HTR-8/SVneo (cell line): ENCODE measurements around the gene CBR4.
"Not testable (repeated sequence)": the region's sequence is repeated elsewhere in the genome, so short reads cannot be mapped to it uniquely, and the experiment has no call there.

ENCODE experiments used
- DNase-seq: peaks from one replicate; pipeline ENCODE4 v3.0.0; 2011; ENCODE audit warnings: low spot score, mixed read lengths; ENCODE audit not compliant: insufficient read length
- FAIRE-seq: peaks from 2 replicates; lab custom pipeline; 2011; peaks lifted over from hg19 to GRCh38; lab: Jason Lieb, UNC

CBR4 gene

GRCh38 chr4:168998596-168998995 lies 11.5 kb downstream of the CBR4 start:
- DNase-seq (no peak), FAIRE-seq (no peak)

- no peak for DNase-seq
- FAIRE-seq: peak; percentile 16
These were observed 14.3 kb downstream of the CBR4 start for GRCh38 chr4:168995537-168996295.

- no peak for FAIRE-seq
These were observed 15.1 kb downstream of the CBR4 start for GRCh38 chr4:168994958-168995357.

DNA sequence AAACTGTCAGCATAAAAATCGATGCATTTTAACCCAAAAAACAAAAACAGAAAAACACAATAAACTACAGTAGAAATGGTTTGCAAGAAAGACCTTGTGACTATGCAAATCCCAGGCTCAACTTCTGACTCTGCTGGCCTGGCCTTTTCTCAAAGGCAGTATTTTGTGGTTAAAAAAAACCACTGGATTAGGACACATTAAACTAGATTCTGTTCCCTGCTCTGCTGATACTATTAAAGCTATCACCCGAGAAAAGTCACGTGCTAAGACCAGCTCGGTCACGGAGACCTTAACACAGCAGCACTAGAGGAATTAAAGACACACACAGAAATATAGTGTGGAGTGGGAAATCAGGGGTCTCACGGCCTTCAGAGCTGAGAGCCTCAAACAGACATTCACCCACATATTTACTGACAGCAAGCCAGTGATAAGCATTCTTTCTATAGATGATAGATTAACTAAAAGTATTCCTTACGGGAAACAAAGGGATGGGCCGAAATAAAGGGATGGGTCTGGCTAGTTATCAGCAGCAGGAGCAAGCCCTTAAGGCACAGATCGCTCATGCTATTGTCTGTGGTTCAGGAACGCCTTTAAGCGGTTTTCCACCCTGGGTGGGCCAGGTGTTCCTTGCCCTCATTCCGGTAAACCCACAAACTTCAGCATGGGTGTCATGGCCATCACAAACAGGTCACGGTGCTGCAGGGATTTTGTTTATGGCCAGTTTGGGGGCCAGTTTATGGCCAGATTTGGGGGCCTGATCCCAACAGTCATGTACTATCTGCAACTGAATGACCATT lies 16.1 kb downstream of the CBR4 start:
- DNase-seq (no peak), FAIRE-seq (no peak)

More at GRCh38 chr4:168994958-168995357, 15.1 kb downstream of the CBR4 start:
- DNase-seq: no peak

DNA sequence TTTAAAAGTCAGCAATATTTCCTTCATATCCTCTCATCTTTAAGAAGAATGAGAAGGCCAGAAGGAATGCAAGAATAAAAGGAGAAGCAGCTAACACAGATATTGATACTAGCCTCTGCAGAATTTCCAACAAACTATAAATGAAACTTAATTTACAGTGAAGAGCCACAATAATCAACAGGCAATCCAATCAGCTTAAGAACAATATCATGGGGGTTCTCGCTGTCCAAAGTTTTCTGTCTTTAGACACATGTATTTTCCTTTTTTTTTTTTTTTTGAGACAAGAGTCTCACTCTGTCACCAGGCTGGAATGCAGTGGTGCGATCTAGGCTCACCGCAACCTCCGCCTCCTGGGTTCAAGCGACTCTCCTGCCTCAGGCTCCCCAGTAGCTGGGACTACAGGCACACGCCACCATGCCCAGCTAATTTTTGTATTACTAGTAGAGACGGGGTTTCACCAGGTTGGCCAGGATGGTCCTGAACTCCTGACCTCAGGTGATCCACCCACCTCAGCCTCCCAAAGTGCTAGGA lies 17.0 kb downstream of the CBR4 start:
- DNase-seq, FAIRE-seq: not testable (repeated sequence)

GRCh38 chr4:168981942-168982341 lies 28.1 kb downstream of the CBR4 start:
- no peak for DNase-seq
- FAIRE-seq: peak; percentile 20

DNA sequence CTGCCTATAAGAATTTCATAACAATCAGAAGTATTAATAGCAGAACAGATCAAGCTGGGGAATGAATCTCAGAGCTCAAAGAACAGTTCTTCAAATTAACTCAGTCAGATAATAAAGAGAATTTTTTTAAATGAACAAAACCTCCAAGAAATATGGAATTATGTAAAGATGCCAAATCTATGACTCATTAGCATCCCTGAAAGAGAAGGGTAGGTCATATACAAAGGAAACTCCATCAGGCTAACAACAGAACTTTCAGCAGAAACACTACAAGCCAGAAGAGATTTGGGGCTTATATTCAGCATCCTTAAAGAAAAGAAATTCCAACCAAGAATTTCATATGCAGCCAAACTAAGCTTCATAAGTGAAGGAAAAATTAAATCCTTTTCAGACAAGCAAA lies 28.6 kb downstream of the CBR4 start:
- DNase-seq (no peak), FAIRE-seq (no peak)

DNA sequence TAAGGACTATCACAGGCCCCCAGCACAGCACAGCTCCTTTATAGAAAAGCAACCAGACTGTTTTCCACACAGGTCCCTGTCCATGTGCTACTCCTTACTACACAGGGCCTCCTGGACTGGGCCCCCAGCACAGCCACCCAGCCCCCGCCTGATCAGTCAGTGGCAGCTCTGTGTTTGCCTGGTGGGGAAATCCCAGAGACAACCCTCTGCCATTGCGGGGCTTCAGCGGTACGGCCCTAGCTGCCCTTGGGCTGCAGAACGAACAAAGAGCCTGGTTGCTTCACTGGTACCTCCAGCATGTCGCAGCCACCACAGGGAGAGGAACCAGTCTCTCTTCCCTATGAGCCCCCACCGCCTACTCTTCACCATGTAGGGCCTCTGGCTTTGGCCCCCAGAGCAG lies 30.7 kb downstream of the CBR4 start:
- DNase-seq: no peak
- no peak for FAIRE-seq

DNA sequence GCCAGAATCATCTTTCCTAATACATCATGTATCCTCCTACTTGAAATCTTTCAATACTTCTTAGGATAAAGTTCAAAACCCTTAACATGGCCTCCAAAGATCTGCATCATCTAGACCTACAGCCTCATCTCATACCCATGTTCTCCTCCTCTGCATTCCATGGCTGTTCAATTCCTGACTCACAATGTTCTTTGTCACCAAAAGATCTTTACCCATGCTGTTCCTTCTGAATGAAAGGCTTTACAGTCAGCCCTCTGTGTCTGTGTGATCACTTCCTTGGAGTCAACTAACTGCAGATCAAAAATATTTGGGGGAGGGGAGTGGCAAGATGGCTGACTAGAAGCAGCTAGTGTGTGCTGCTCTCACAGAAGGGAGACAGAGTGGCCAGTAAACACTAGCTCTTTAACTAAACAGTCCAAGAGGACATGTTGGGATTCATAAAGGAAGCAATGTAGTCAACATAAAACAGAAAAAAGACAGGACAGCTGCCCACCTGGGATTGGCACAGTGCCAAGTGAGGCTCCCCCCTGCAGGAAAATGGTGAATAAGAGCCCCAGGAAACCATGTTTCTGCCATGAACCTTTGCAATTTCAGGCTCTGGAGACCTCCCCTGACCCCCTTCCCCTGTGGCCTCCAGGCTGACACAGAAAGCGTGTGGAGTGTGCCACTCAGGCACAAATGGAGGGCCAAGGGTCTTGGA lies 31.9 kb downstream of the CBR4 start:
- DNase-seq: no peak
- no peak for FAIRE-seq

GRCh38 chr4:168972596-168972995 lies 37.5 kb downstream of the CBR4 start:
- FAIRE-seq (no peak), DNase-seq (no peak)

DNA sequence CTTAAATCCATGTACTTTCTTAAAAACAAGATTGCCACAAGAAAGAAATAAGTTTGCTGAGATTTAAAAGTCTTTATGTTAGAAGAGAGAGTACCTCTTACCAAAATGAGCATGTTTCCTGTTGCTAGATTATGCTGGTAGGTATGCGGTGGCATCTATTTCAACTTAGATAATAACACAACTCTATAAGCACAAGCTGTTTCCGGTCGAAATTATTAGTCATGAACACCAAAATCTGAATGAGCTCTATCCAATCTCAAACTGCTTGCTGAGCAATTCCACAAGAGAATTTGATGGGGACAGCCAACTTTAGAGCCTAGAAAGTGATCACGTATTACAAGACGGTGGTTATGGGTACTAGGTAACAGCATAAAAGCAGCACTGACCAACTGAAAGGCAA lies 49.3 kb downstream of the CBR4 start:
- no peak for FAIRE-seq
- no peak for DNase-seq

DNA sequence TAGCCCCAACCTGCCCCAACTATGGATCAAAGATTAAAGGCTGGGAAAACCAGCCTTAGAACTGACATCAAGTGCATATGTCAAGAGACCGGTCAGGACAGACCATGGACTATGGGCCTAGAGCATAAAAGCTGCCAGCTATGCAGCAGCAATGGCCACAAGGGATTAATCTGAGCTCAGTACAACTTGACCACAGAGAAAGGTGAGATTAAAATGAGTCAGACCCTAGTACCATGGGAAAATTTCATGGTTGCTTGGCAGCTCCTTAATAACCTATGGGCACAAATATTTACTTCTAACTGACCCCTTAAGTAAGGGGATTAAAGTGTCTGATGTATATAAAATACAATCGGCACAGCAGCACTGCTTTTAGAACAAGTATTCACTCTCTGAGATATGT lies 54.4 kb downstream of the CBR4 start:
- FAIRE-seq: no peak
- DNase-seq: no peak

DNA sequence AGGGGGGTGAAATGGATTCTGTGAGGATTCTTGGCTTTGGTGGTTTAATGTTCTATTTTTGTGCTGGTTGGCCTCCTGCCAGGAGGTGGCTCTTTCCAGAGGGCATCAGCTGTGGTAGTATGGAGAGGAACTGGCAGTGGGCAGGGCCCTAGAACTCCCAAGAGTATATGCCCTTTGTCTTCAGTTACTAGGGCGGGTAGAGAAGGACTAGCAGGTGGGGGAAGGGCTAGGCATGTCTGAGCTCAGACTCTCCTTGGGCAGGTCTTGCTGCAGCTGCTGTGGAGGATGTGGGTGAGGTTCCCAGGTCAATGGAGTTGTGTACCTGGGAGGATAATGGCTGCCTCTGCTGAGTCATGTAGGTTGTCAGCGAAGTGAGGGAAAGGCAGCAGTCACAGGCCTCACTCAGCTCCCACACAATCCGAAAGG lies 57.2 kb downstream of the CBR4 start:
- not testable (repeated sequence) for DNase-seq, FAIRE-seq

GRCh38 chr4:168945291-168945690 lies 64.8 kb downstream of the CBR4 start:
- FAIRE-seq (no peak), DNase-seq (no peak)

GRCh38 chr4:168942985-168943384 lies 67.1 kb downstream of the CBR4 start:
- FAIRE-seq (no peak), DNase-seq (no peak)
